Activated T-helper 1 cell treated with Interleukin-2 at 50 U/mL for 16 hours (primary cell): Measurements from ENCODE around the gene KSR2.
"Not testable (repeated sequence)": the region's sequence is repeated elsewhere in the genome, so short reads cannot be mapped to it uniquely, and the experiment has no call there.

Experiments
- DNase-seq: peaks from one replicate; pipeline ENCODE4 v3.0.0-alpha.2; 2020; ENCODE audit warnings: low read depth

Gene KSR2

GRCh38 chr12:117967512-117967911, 1.3 kb downstream of the KSR2 start:
- DNase-seq, result no peak

GRCh38 chr12:117967043-117967442, 1.7 kb downstream of the KSR2 start:
- DNase-seq, result no peak

- no peak for DNase-seq
Measured at GRCh38 chr12:117966511-117966910, 2.3 kb downstream of the KSR2 start.

GRCh38 chr12:117963836-117964235, 5.0 kb downstream of the KSR2 start:
- DNase-seq, result no peak

GRCh38 chr12:117936722-117937484, 31.9 kb downstream of the KSR2 start:
- no peak for DNase-seq

GRCh38 chr12:117933545-117933944, 35.2 kb downstream of the KSR2 start:
- no peak for DNase-seq

GRCh38 chr12:117926391-117926899, 42.3 kb downstream of the KSR2 start:
- DNase-seq, result no peak

GRCh38 chr12:117921929-117922777, 46.6 kb downstream of the KSR2 start:
- DNase-seq, result no peak

GRCh38 chr12:117919479-117919878, 49.3 kb downstream of the KSR2 start:
- DNase-seq, result no peak

GRCh38 chr12:117914686-117915085, 54.1 kb downstream of the KSR2 start:
- no peak for DNase-seq

GRCh38 chr12:117912756-117913155, 56.0 kb downstream of the KSR2 start:
- no peak for DNase-seq

- no peak for DNase-seq
Measured at GRCh38 chr12:117908411-117908810, 60.4 kb downstream of the KSR2 start.

GRCh38 chr12:117907108-117907689, 61.6 kb downstream of the KSR2 start:
- no peak for DNase-seq

GRCh38 chr12:117904051-117904450, 64.7 kb downstream of the KSR2 start:
- DNase-seq, result no peak

GRCh38 chr12:117903110-117903840, 65.5 kb downstream of the KSR2 start:
- DNase-seq, result no peak

- no peak for DNase-seq
Measured at GRCh38 chr12:117901631-117902030, 67.2 kb downstream of the KSR2 start.

- DNase-seq, result no peak
Measured at GRCh38 chr12:117900561-117900960, 68.2 kb downstream of the KSR2 start.

GRCh38 chr12:117897372-117898161, 71.2 kb downstream of the KSR2 start:
- DNase-seq, result no peak

- DNase-seq, result no peak
Measured at GRCh38 chr12:117896009-117896408, 72.8 kb downstream of the KSR2 start.

- no peak for DNase-seq
Measured at GRCh38 chr12:117892441-117892840, 76.3 kb downstream of the KSR2 start.

GRCh38 chr12:117891265-117891664, 77.5 kb downstream of the KSR2 start:
- DNase-seq, result not testable (repeated sequence)
